Heart right ventricle (tissue), 16 donors: ENCODE results near the gene VARS1. TPM values are rescaled to one million over a fixed set of nuclear protein-coding genes. Genes with fewer than 3 reads are reported as not detected.

Experiments used
- ATAC-seq, 8 donors: fragments of 200-7000 bp; cut with Tn5 transposase; one replicate each; pipeline ENCODE4 v1.9.1; 2020; ENCODE audit warnings: mild to moderate bottlenecking in 8 of 8, moderate library complexity in 8 of 8, moderate number of reproducible peaks in 1 of 8
- DNase-seq, 2 donors: peaks; one replicate each; pipeline ENCODE4 v3.0.0-alpha.2; 2020
- H3K27ac ChIP-seq, 10 donors: fragments of 200-600 bp; sonication (generic) in 2 of 10; one replicate each; pipeline versions ENCODE4 v1.5.0 to v1.8.0; 2020 to 2022; ENCODE audit warnings: mild to moderate bottlenecking in 3 of 10
- H3K27me3 ChIP-seq, 7 donors: fragments of 200-600 bp; one replicate each; pipeline ENCODE4 v1.8.0; 2021 to 2022; ENCODE audit warnings: mild to moderate bottlenecking in 2 of 7
- H3K36me3 ChIP-seq, 9 donors: fragments of 200-600 bp; sonication (generic) in 1 of 9; one replicate each; pipeline versions ENCODE4 v1.5.0 to v1.8.0; 2020 to 2022; ENCODE audit warnings: mild to moderate bottlenecking in 2 of 9
- H3K4me1 ChIP-seq, 9 donors: fragments of 200-600 bp; sonication (generic) in 1 of 9; one replicate each; pipeline versions ENCODE4 v1.5.0 to v1.8.0; 2020 to 2022; ENCODE audit warnings: mild to moderate bottlenecking in 4 of 9
- H3K4me3 ChIP-seq, 10 donors: fragments of 200-600 bp; sonication (generic) in 2 of 10; one replicate each; pipeline versions ENCODE4 v1.5.0 to v1.8.0; 2020 to 2022; ENCODE audit warnings: mild to moderate bottlenecking in 7 of 10, moderate library complexity in 2 of 10
- H3K9me3 ChIP-seq, 11 donors: fragments of 200-600 bp in 10 of 11; sonication (generic) in 2 of 11; one replicate each; pipeline versions ENCODE4 v1.5.0 to v1.8.0; 2013 to 2022; ENCODE audit warnings: mild to moderate bottlenecking in 2 of 11, control low read depth in 1 of 11, moderate library complexity in 1 of 11
- CTCF ChIP-seq, 9 donors: fragments of 200-600 bp; sonication (generic) in 2 of 9; IDR thresholded peaks; one replicate each; pipeline versions ENCODE4 v1.5.0 to v1.8.0; 2021 to 2022; ENCODE audit warnings: antibody characterized with exemption in 9 of 9, mild to moderate bottlenecking in 5 of 9, moderate library complexity in 1 of 9
- WGBS, 2 donors: extraction: QIAGEN DNeasy Blood & Tissue Kit; methylation state at CpG; one replicate each; pipeline ENCODE4 v1.1.7; 2013; ENCODE audit warnings: inconsistent platforms in 1 of 2; 5-methylcytosine and 5-hydroxymethylcytosine counted together
- intact Hi-C, 10 donors: fragments of 100-400 bp; cut with DNase I; formaldehyde crosslinking; loops; one replicate each; pipeline versions ENCODE4 v1.11.1 to v1.14.2; 2022
- polyA plus RNA-seq, 2 donors: library from polyadenylated mRNA; stranded (reverse); fragments of 200-250 nt; gene quantifications; one replicate each; pipeline ENCODE4 v1.2.3, GENCODE V29; 2013
- total RNA-seq, 10 donors: library from RNA; stranded (reverse); fragmentation: NEBNext Ultra II Directional in 3 of 10; extraction: Animal tissue kit (Norgen Biotek cat#: 25700) in 3 of 10; gene quantifications; one replicate each; pipeline versions ENCODE4 v1.2.1 to v1.2.4, GENCODE V29; 2021 to 2023
- donor health status: Arrhythmogenic right ventricular cardiomyopathy.
- donor health status: ischemic (EF 13 %, LVEDD 7.1; RV severe dilation, severe dysfunction).
- donor health status: healthy with polysubstance abuse.
- donor health status: DM: no; HTN: yes; CAD: no.
- donor health status: DM: no; HTN: no; CAD: no.
- donor health status: ischemic (EF 25% LVEDD 6.9; RV normal size, moderate dysfunction).
- donor health status: ischemic (EF 25% LVEDD 5.7; RV mildly dilated, moderate dysfunction).
- donor health status: healthy.
- donor health status: DM: yes; HTN: yes; CAD: no.
- donor health status: Ischemic cardiomyopathy.
- donor health status: ischemic (EF 35%, LVEDD 5.7; RV mildly dilated, moderate dysfunction).
- donor health status: nonischemic (EF 11% LVEDD 7.7; RV severe dilation, severe dysfunction).
- donor health status: DM: yes; HTN: yes; CAD: no.
- donor health status: PGD.
- donor health status: ischemic (EF 29% LVEDD 5.4; RV normal size, mild dysfunction).
- donor health status: nonischemic (EF 23%, LVEDD 6.1; RV moderate dilation, normal function).

The VARS1 gene
- total and polyA plus RNA-seq, 12 donors = 22.4 to 44.0 (median 29.5) TPM

GRCh38 chr6:31777667-31778050 is 17.9 kb downstream of the VARS1 start:
- no peaks in the 10 kb centered on the region for H3K27me3 ChIP-seq
- no peak for TF ChIP-seq CTCF (IDR thresholded peaks at IDR 0.05)
- ATAC-seq = no peak
- WGBS, 2 donors = 89 to 91% methylated on average over 5 of the region's 5 CpGs
- peak overlapping the region in 3 of 10 donors; percentile 38 to 47 (median 43) for H3K4me3 ChIP-seq
- H3K36me3 ChIP-seq = peaks cover 0 to 50% (median 24%) of the 10 kb centered on the region in 9 donors
- H3K27ac ChIP-seq = peak overlapping the region in 9 of 10 donors; percentile 41 to 83 (median 77)
- H3K4me1 ChIP-seq = peaks cover 7 to 23% (median 13%) of the 10 kb centered on the region in 9 donors
- H3K9me3 ChIP-seq = no peaks in the 10 kb centered on the region
- DNase-seq = no peak
- intact Hi-C loops = loop anchor here in 4 of 10 donors (5.0 to 10.0 kb wide), 3 partner anchors 55 to 60 kb away; no protein-coding TSS in a partner anchor

- intact Hi-C loops = loop anchor here in 4 of 10 donors (5.0 to 10.0 kb wide), 3 partner anchors 55 to 60 kb away; no protein-coding TSS in a partner anchor
- peak; percentile 78 to 93 (median 89) for ATAC-seq
- H3K4me3 ChIP-seq = peak within 1 kb of the TSS in 8 of 10 donors; percentile 13 to 47 (median 36)
- no peaks in the 10 kb centered on the region for H3K9me3 ChIP-seq
- H3K4me1 ChIP-seq = peaks cover 7 to 23% (median 13%) of the 10 kb centered on the region in 9 donors
- peak; percentile 64 to 77 for DNase-seq
- TF ChIP-seq CTCF (IDR thresholded peaks at IDR 0.05) = no peak
- peaks cover 0 to 45% (median 19%) of the 10 kb centered on the region in 9 donors for H3K36me3 ChIP-seq
- H3K27ac ChIP-seq = peak within 1 kb of the TSS; percentile 29 to 83 (median 74)
- H3K27me3 ChIP-seq = no peaks in the 10 kb centered on the region
- 13 to 17% methylated on average over 15 of the region's 15 CpGs for WGBS, 2 donors
Observed at GRCh38 chr6:31776989-31777666, 18.4 kb downstream of the VARS1 start, which contains the start of gene VWA7. TSS of gene VWA7 (minus strand) at chr6:31777328. CDS start at chr6:31776779, 549 bp downstream.

GRCh38 chr6:31776485-31776988 is 19.0 kb downstream of the VARS1 start:
- H3K4me1 ChIP-seq = peaks cover 7 to 23% (median 13%) of the 10 kb centered on the region in 9 donors
- peaks cover 0 to 39% (median 14%) of the 10 kb centered on the region in 9 donors for H3K36me3 ChIP-seq
- H3K4me3 ChIP-seq = peak overlapping the region in 8 of 10 donors; percentile 13 to 47 (median 36)
- no peaks in the 10 kb centered on the region for H3K27me3 ChIP-seq
- peak overlapping the region in 9 of 10 donors; percentile 41 to 83 (median 77) for H3K27ac ChIP-seq
- intact Hi-C loops = loop anchor here in 4 of 10 donors (5.0 to 10.0 kb wide), 3 partner anchors 56 to 61 kb away; no protein-coding TSS in a partner anchor
- peak in 2 of 8 donors; percentile 1 to 9 for ATAC-seq
- WGBS, 2 donors = 37 to 38% methylated on average over 14 of the region's 14 CpGs
- no peaks in the 10 kb centered on the region for H3K9me3 ChIP-seq
- DNase-seq = no peak
- no peak for TF ChIP-seq CTCF (IDR thresholded peaks at IDR 0.05)
